Right lobe of liver (tissue), 6 donors: ENCODE data around the gene DLEC1. TPM values are rescaled to one million over a fixed set of nuclear protein-coding genes. Genes with fewer than 3 reads are reported as not detected.

Experiments used
- ATAC-seq, 4 donors: fragments of 200-7000 bp; cut with Tn5 transposase; one replicate each; pipeline ENCODE4 v1.9.1; 2020; ENCODE audit warnings: mild to moderate bottlenecking in 4 of 4, moderate library complexity in 4 of 4
- DNase-seq, 3 donors: peaks; one replicate each; pipeline ENCODE4 v3.0.0-alpha.2; 2020
- H3K27ac ChIP-seq, 3 donors: fragments of 200-600 bp; one replicate each; pipeline ENCODE4 v1.8.0; 2022
- H3K27me3 ChIP-seq, 2 donors: fragments of 200-600 bp; one replicate each; pipeline ENCODE4 v1.8.0; 2022
- H3K36me3 ChIP-seq, 4 donors: fragments of 200-600 bp; sonication (generic) in 1 of 4; one replicate each; pipeline versions ENCODE4 v1.5.1 to v1.8.0; 2017 to 2022; ENCODE audit warnings: control low read depth in 1 of 4
- H3K4me1 ChIP-seq, 4 donors: fragments of 200-600 bp; sonication (generic) in 1 of 4; one replicate each; pipeline versions ENCODE4 v1.5.1 to v1.8.0; 2017 to 2022; ENCODE audit warnings: control low read depth in 1 of 4
- H3K4me3 ChIP-seq, 3 donors: fragments of 200-600 bp; one replicate each; pipeline ENCODE4 v1.8.0; 2022
- H3K9me3 ChIP-seq, 4 donors: fragments of 200-600 bp; sonication (generic) in 1 of 4; one replicate each; pipeline versions ENCODE4 v1.5.1 to v1.8.0; 2017 to 2022; ENCODE audit warnings: control low read depth in 1 of 4
- POLR2A ChIP-seq: fragments of 450-650 bp; IDR thresholded peaks from one replicate; pipeline ENCODE4 v1.6.1; 2017; ENCODE audit warnings: antibody characterized with exemption, mild to moderate bottlenecking
- WGBS: methylation state at CpG from one replicate; pipeline ENCODE4 v1.1.6; 2018; ENCODE audit warnings: low coverage, low lambda C conversion rate; ENCODE audit not compliant: insufficient coverage; ENCODE audit errors: missing lambda C conversion rate; 5-methylcytosine and 5-hydroxymethylcytosine counted together
- intact Hi-C, 2 donors: fragments of 100-400 bp; cut with DNase I; formaldehyde crosslinking; loops; one replicate each; pipeline versions ENCODE4 v1.11.2 to v1.14.1; 2022
- total RNA-seq, 6 experiments: library from RNA; depleted of rRNA in 2 of 6; stranded (reverse); fragments of >200 nt in 2 of 6; fragmentation: NEBNext Ultra II Directional in 3 of 6; extraction: Animal tissue kit (Norgen Biotek cat#: 25700) in 3 of 6; gene quantifications; one replicate each; pipeline versions ENCODE4 v1.1.0 to v1.2.4, GENCODE V29; 2016 to 2023
- TF ChIP-seq, protein P1 (sequence below), 4 donors: fragments of 200-600 bp in 3 of 4; fragments of 450-650 bp in 1 of 4; IDR thresholded peaks; one replicate each; pipeline versions ENCODE4 v1.5.1 to v1.8.0; 2016 to 2022; ENCODE audit warnings: antibody characterized with exemption in 4 of 4, mild to moderate bottlenecking in 2 of 4
- donor health status: DM: no; HTN: yes; CAD: no.
- donor health status: DM: no; HTN: no; CAD: no.
- donor health status: DM: no; HTN: no; CAD: no.
- donor health status: DM: no; HTN: yes; CAD: no.
- donor health status: DM: no; HTN: yes; CAD: no.

DLEC1 gene
- total RNA-seq, 6 experiments from 2014 or later: 0.04 to 0.18 (median 0.15) TPM; not detected in 2

GRCh38 chr3:38164643-38164951, 125.6 kb downstream of the DLEC1 start:
- Histone ChIP-seq H3K4me3 (peak overlapping the region; percentile 29 to 87 (median 79)), H3K36me3 (no peaks in the 10 kb centered on the region), H3K9me3 (no peaks in the 10 kb centered on the region), H3K27me3 (no peaks in the 10 kb centered on the region), H3K27ac (peak overlapping the region; percentile 92 to 98 (median 93)), H3K4me1 (peaks cover 0 to 15% (median 0%) of the 10 kb centered on the region in 4 donors)
- ATAC-seq: no peak
- TF ChIP-seq, protein P1, sequence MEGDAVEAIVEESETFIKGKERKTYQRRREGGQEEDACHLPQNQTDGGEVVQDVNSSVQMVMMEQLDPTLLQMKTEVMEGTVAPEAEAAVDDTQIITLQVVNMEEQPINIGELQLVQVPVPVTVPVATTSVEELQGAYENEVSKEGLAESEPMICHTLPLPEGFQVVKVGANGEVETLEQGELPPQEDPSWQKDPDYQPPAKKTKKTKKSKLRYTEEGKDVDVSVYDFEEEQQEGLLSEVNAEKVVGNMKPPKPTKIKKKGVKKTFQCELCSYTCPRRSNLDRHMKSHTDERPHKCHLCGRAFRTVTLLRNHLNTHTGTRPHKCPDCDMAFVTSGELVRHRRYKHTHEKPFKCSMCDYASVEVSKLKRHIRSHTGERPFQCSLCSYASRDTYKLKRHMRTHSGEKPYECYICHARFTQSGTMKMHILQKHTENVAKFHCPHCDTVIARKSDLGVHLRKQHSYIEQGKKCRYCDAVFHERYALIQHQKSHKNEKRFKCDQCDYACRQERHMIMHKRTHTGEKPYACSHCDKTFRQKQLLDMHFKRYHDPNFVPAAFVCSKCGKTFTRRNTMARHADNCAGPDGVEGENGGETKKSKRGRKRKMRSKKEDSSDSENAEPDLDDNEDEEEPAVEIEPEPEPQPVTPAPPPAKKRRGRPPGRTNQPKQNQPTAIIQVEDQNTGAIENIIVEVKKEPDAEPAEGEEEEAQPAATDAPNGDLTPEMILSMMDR (IDR thresholded peaks at IDR 0.05): no peak
- TF ChIP-seq POLR2A: peak; percentile 48
- 0% methylated on average over 7 of the region's 17 CpGs for WGBS
- no peak for DNase-seq
- intact Hi-C loops: no loop called here

GRCh38 chr3:38164952-38165721, 126.1 kb downstream of the DLEC1 start, which contains the start of gene OXSR1:
Gene OXSR1 (plus strand): TSS chr3:38165537. CDS start chr3:38165877, 340 bp downstream.
- no peaks in the 10 kb centered on the region for H3K36me3 ChIP-seq
- DNase-seq (peak; percentile 99 to 100 (median 100)), ATAC-seq (peak; percentile 92 to 96 (median 92))
- WGBS: 0% methylated on average over 35 of the region's 57 CpGs
- H3K9me3 ChIP-seq: no peaks in the 10 kb centered on the region
- intact Hi-C loops: no loop called here
- peak within 1 kb of the TSS; percentile 79 to 95 (median 87) for H3K4me3 ChIP-seq
- H3K27ac ChIP-seq: peak within 1 kb of the TSS; percentile 92 to 98 (median 93)
- H3K27me3 ChIP-seq: no peaks in the 10 kb centered on the region
- peaks cover 0 to 15% (median 0%) of the 10 kb centered on the region in 4 donors for H3K4me1 ChIP-seq
- TF ChIP-seq POLR2A: peak; percentile 94
- TF ChIP-seq, protein P1 (IDR thresholded peaks at IDR 0.05): no peak

GRCh38 chr3:38165722-38166387, 126.8 kb downstream of the DLEC1 start:
- peak; percentile 13 for TF ChIP-seq POLR2A
- TF ChIP-seq, protein P1 (IDR thresholded peaks at IDR 0.05): no peak
- no peaks in the 10 kb centered on the region for H3K36me3 ChIP-seq
- no peaks in the 10 kb centered on the region for H3K27me3 ChIP-seq
- H3K4me3 ChIP-seq: peak overlapping the region; percentile 79 to 95 (median 87)
- H3K9me3 ChIP-seq: no peaks in the 10 kb centered on the region
- ATAC-seq: peak in 2 of 4 donors; percentile 28 to 41
- H3K27ac ChIP-seq: peak overlapping the region; percentile 92 to 98 (median 93)
- DNase-seq: peak in 2 of 3 donors; percentile 74 to 82
- peaks cover 0 to 15% (median 0%) of the 10 kb centered on the region in 4 donors for H3K4me1 ChIP-seq
- WGBS: 1% methylated on average over 40 of the region's 62 CpGs
- intact Hi-C loops: no loop called here

- WGBS: 89% methylated on average over 4 of the region's 4 CpGs
- Histone ChIP-seq H3K9me3 (no peaks in the 10 kb centered on the region), H3K4me3 (no peak overlapping the region), H3K4me1 (peaks cover 0 to 15% (median 0%) of the 10 kb centered on the region in 4 donors), H3K27ac (no peak overlapping the region), H3K27me3 (no peaks in the 10 kb centered on the region), H3K36me3 (no peaks in the 10 kb centered on the region)
- ATAC-seq (no peak), DNase-seq (no peak)
- intact Hi-C loops: no loop called here
- no peak for TF ChIP-seq POLR2A
- TF ChIP-seq, protein P1 (IDR thresholded peaks at IDR 0.05): no peak
Measured at GRCh38 chr3:38167591-38167990, 128.6 kb downstream of the DLEC1 start.
